Raji (cell line): ENCODE results near the gene KIF1B.

Experiments
- POLR2A ChIP-seq: IDR thresholded peaks from 2 replicates; pipeline ENCODE4 v1.6.1; 2011; ENCODE audit warnings: low read depth, low read length, control low read depth; ENCODE audit not compliant: insufficient read depth

Gene KIF1B

GRCh38 chr1:10253149-10253548, 42.8 kb downstream of the KIF1B start:
- TF ChIP-seq POLR2A = no peak

- TF ChIP-seq POLR2A = no peak
These were observed 43.4 kb downstream of the KIF1B start for GRCh38 chr1:10253755-10254154.

- no peak for TF ChIP-seq POLR2A
These were observed 47.5 kb downstream of the KIF1B start for GRCh38 chr1:10257851-10258250.

GRCh38 chr1:10263450-10264082, 53.2 kb downstream of the KIF1B start:
- TF ChIP-seq POLR2A = no peak

GRCh38 chr1:10265027-10265426, 54.7 kb downstream of the KIF1B start:
- TF ChIP-seq POLR2A = no peak

GRCh38 chr1:10265900-10266299, 55.5 kb downstream of the KIF1B start:
- TF ChIP-seq POLR2A = no peak

- no peak for TF ChIP-seq POLR2A
These were observed 56.9 kb downstream of the KIF1B start for GRCh38 chr1:10267319-10267718.

- no peak for TF ChIP-seq POLR2A
These were observed 57.6 kb downstream of the KIF1B start for GRCh38 chr1:10267921-10268320.

GRCh38 chr1:10271090-10271489, 60.7 kb downstream of the KIF1B start:
- TF ChIP-seq POLR2A = no peak

- no peak for TF ChIP-seq POLR2A
These were observed 61.5 kb downstream of the KIF1B start for GRCh38 chr1:10271869-10272268.

- no peak for TF ChIP-seq POLR2A
These were observed 61.9 kb downstream of the KIF1B start for GRCh38 chr1:10272274-10272673.

- TF ChIP-seq POLR2A = no peak
These were observed 68.5 kb downstream of the KIF1B start for GRCh38 chr1:10278880-10279279.

- no peak for TF ChIP-seq POLR2A
These were observed 70.3 kb downstream of the KIF1B start for GRCh38 chr1:10280439-10281350.

GRCh38 chr1:10283318-10283984, 73.1 kb downstream of the KIF1B start:
- no peak for TF ChIP-seq POLR2A

- no peak for TF ChIP-seq POLR2A
These were observed 75.9 kb downstream of the KIF1B start for GRCh38 chr1:10286244-10286643.
